HepG2 (cell line): Measurements from ENCODE around the gene KCNQ5. TPM values are rescaled to one million over a fixed set of nuclear protein-coding genes. Genes with fewer than 3 reads are reported as not detected.

ENCODE experiments used
- HIVEP1 ChIP-seq: sonication (generic); formaldehyde crosslinking; IDR thresholded peaks from 2 replicates; pipeline ENCODE4 v1.4.0; 2020; ENCODE audit warnings: mild to moderate bottlenecking, missing genetic modification reagents
- MLXIP ChIP-seq: sonication (generic); formaldehyde crosslinking; IDR thresholded peaks from 2 replicates; pipeline ENCODE4 v1.9.0; 2021; ENCODE audit warnings: missing genetic modification reagents, borderline replicate concordance
- NCOR1 ChIP-seq: fragments of 200-600 bp; sonication (generic); IDR thresholded peaks from 2 replicates; pipeline ENCODE4 v1.7.0; 2017; ENCODE audit warnings: antibody characterized with exemption, low read length, borderline replicate concordance
- ZNF205 ChIP-seq: IDR thresholded peaks from 2 replicates; pipeline ENCODE4 v1.6.1; 2018; ENCODE audit warnings: missing biosample characterization, missing genetic modification reagents
- ZNF646 ChIP-seq: sonication (generic); formaldehyde crosslinking; IDR thresholded peaks from 2 replicates; pipeline ENCODE4 v1.9.0; 2021; ENCODE audit warnings: mild to moderate bottlenecking, missing genetic modification reagents
- ZNF674 ChIP-seq: sonication (generic); formaldehyde crosslinking; IDR thresholded peaks from 2 replicates; pipeline ENCODE4 v1.5.0; 2020; ENCODE audit warnings: low read depth, mild to moderate bottlenecking, missing genetic modification reagents
- ZNF773 ChIP-seq: sonication (generic); formaldehyde crosslinking; IDR thresholded peaks from 2 replicates; pipeline ENCODE4 v1.4.0; 2020; ENCODE audit warnings: missing genetic modification reagents, borderline replicate concordance
- ZNF879 ChIP-seq: sonication (generic); formaldehyde crosslinking; IDR thresholded peaks from 2 replicates; pipeline ENCODE4 v1.8.1; 2023; ENCODE audit warnings: missing genetic modification reagents
- polyA plus RNA-seq, 8 experiments: library from polyadenylated mRNA; depleted of rRNA in 3 of 8; stranded (reverse) in 7 of 8; unstranded in 1 of 8; fragments of >200 nt; fragmentation: Illumina TruSeq in 4 of 8; extraction: Trizol in 4 of 8; gene quantifications; 2 replicates each; pipeline versions ENCODE4 v1.2.1 to v1.2.3, GENCODE V29; 2011 to 2016; ENCODE audit warnings: low read depth in 4 of 8, missing spikeins in 1 of 8, mixed read lengths in 1 of 8; ENCODE audit not compliant: insufficient read depth in 1 of 8
- total RNA-seq, 5 experiments: library from RNA; depleted of rRNA; stranded (reverse); fragments of >200 nt; fragmentation: Illumina TruSeq; extraction: Trizol; gene quantifications; 2 replicates each; pipeline ENCODE4 v1.2.3, GENCODE V29; 2016; ENCODE audit warnings: low read depth in 1 of 5

KCNQ5 gene
- total and polyA plus RNA-seq, 2 of the 13 experiments (the other 11 are each of a cell fraction or from before 2014, with no cell fraction given) = 0.04 TPM; not detected in 1

- TF ChIP-seq ZNF646 (CRISPR knock-in tag) = no peak
- TF ChIP-seq ZNF879 = no peak
- TF ChIP-seq NCOR1 = no peak
- no peak for TF ChIP-seq ZNF674 (CRISPR knock-in tag)
- no peak for TF ChIP-seq ZNF773 (CRISPR knock-in tag)
- no peak for TF ChIP-seq HIVEP1 (CRISPR knock-in tag)
- no peak for TF ChIP-seq ZNF205
- no peak for TF ChIP-seq MLXIP (CRISPR knock-in tag)
These were observed 165.6 kb downstream of the KCNQ5 start (continued) for GRCh38 chr6:72787391-72788031.
